ENCODE measurements around the gene LYPD5. TPM values are rescaled to one million over a fixed set of nuclear protein-coding genes. Genes with fewer than 3 reads are reported as not detected.
A peak's percentile ranks its signal among the peaks of the same experiment; 100 is the strongest.

LYPD5 gene
- total and polyA plus RNA-seq, 7 donors, result 0.60 to 10.6 (median 2.0) TPM

DNA sequence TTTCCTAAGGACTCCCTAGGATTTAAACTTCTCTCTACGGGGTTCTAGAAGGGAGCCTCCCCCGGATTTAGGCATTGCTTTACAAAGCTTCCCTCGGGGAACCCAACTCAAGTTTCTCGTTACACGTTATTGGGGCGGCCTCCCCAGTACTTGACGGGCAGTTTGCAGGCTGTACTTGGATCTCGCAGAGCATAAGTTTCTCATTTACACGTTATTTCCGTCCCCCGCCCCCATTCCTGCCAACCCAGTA, 48.1 kb downstream of the LYPD5 start:
- Histone ChIP-seq H3K4me3 (peak overlapping the region; percentile 67 to 78 (median 73)), H3K36me3 (peaks cover 6 to 15% (median 10%) of the 10 kb centered on the region in 4 donors), H3K27me3 (no peaks in the 10 kb centered on the region), H3K4me1 (peaks cover 0 to 41% (median 28%) of the 10 kb centered on the region in 4 donors), H3K27ac (peak overlapping the region; percentile 98 to 99 (median 99)), H3K9me3 (no peaks in the 10 kb centered on the region)
- WGBS, 2 donors, result 1% methylated on average over 11 of the region's 11 CpGs
- intact Hi-C loops (cut with DNase I), result loop anchor here (2.0 kb wide), 1 partner anchor 85 kb away; no protein-coding TSS in a partner anchor
- DNase-seq, result no peak
- TF ChIP-seq POLR2A (IDR thresholded peaks at IDR 0.05) (no peak), POLR2AphosphoS5 (IDR thresholded peaks at IDR 0.05) (no peak), EP300 (IDR thresholded peaks at IDR 0.05) (no peak)
- TF ChIP-seq, protein P1, sequence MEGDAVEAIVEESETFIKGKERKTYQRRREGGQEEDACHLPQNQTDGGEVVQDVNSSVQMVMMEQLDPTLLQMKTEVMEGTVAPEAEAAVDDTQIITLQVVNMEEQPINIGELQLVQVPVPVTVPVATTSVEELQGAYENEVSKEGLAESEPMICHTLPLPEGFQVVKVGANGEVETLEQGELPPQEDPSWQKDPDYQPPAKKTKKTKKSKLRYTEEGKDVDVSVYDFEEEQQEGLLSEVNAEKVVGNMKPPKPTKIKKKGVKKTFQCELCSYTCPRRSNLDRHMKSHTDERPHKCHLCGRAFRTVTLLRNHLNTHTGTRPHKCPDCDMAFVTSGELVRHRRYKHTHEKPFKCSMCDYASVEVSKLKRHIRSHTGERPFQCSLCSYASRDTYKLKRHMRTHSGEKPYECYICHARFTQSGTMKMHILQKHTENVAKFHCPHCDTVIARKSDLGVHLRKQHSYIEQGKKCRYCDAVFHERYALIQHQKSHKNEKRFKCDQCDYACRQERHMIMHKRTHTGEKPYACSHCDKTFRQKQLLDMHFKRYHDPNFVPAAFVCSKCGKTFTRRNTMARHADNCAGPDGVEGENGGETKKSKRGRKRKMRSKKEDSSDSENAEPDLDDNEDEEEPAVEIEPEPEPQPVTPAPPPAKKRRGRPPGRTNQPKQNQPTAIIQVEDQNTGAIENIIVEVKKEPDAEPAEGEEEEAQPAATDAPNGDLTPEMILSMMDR (IDR thresholded peaks at IDR 0.05), result no peak

DNA sequence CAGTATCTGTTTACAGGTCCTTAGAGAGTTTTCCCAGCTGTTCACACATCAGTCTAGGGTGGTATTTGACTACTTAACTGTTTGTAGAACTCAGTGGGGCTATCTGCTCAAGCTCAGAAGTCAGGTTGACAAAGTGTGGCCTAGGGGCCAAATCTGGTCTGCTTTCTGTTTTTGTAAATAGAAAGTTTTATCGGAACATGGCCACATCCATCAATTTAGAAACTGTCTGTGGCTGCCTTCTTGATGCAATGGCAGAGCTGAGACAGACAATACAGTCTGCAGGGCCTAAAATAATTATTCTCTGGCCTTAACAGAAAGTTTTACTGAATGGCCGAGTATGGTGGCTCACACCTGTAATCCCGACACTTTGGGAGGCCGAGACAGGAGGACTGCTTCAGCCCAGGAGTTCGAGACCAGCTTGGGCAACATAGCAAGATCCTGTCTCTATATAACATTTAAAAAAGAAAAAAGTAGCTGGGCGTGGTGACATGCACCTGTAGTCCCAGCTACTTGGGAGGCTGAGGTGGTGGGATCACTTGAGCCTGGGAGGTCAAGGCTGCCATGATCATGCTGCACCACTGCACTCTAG, 49.9 kb downstream of the LYPD5 start:
- intact Hi-C loops (cut with DNase I), result no loop called here
- TF ChIP-seq POLR2AphosphoS5 (IDR thresholded peaks at IDR 0.05) (no peak), EP300 (IDR thresholded peaks at IDR 0.05) (no peak), POLR2A (IDR thresholded peaks at IDR 0.05) (no peak)
- TF ChIP-seq, protein P1 (IDR thresholded peaks at IDR 0.05), result no peak
- H3K27me3 ChIP-seq, result no peaks in the 10 kb centered on the region
- H3K4me1 ChIP-seq, result peaks cover 0 to 41% (median 28%) of the 10 kb centered on the region in 4 donors
- peaks cover 12 to 33% (median 25%) of the 10 kb centered on the region in 4 donors for H3K36me3 ChIP-seq
- DNase-seq, result no peak
- H3K27ac ChIP-seq, result peak overlapping the region in 3 of 4 donors; percentile 99
- H3K4me3 ChIP-seq, result no peak overlapping the region
- H3K9me3 ChIP-seq, result no peaks in the 10 kb centered on the region
- WGBS, 2 donors, result 88 to 92% methylated on average over 6 of the region's 6 CpGs

DNA sequence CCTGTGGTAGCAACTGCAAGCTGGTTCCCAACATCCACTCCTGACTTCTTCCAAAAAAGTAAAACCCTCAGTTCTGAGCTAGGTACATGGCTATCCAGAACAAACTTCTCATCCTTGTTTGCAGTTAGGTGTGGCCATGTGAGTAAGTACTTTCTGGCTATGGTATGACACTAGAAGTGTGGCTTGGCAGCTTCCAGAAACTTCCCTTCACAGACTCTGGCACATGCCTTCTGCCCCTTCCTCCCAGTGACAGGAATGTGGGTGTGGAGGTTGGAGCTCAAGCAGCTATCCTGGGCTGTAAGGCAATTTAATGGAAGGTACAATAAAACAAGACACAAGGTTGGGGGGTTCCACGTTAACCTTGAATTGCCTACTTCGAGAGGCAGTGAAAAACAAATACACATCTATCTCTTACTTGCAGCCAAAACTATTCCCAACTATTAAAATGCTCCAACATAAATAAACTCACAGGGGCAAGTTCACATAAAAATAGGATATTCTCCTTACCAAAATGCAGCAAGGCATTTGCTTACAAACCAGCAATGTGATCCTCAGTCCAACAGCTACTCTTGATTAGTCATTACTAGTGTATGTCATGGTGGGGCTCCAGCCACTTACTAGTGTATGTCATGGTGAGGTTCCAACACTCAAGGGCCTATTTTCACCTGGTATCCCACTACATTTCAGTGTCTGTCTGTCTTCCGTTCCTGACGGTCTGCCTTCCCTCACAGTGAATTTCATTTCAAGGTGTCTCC, 50.6 kb downstream of the LYPD5 start:
- TF ChIP-seq, protein P1 (IDR thresholded peaks at IDR 0.05), result no peak
- TF ChIP-seq POLR2A (IDR thresholded peaks at IDR 0.05) (no peak), EP300 (IDR thresholded peaks at IDR 0.05) (no peak), POLR2AphosphoS5 (IDR thresholded peaks at IDR 0.05) (no peak)
- Histone ChIP-seq H3K4me1 (peaks cover 0 to 41% (median 28%) of the 10 kb centered on the region in 4 donors), H3K36me3 (peaks cover 20 to 41% (median 32%) of the 10 kb centered on the region in 4 donors), H3K27me3 (no peaks in the 10 kb centered on the region), H3K4me3 (no peak overlapping the region), H3K27ac (peak overlapping the region in 2 of 4 donors; percentile 3 to 99), H3K9me3 (no peaks in the 10 kb centered on the region)
- WGBS, 2 donors, result 79 to 86% methylated on average over 4 of the region's 4 CpGs
- DNase-seq, result no peak
- intact Hi-C loops (cut with DNase I), result no loop called here

DNA sequence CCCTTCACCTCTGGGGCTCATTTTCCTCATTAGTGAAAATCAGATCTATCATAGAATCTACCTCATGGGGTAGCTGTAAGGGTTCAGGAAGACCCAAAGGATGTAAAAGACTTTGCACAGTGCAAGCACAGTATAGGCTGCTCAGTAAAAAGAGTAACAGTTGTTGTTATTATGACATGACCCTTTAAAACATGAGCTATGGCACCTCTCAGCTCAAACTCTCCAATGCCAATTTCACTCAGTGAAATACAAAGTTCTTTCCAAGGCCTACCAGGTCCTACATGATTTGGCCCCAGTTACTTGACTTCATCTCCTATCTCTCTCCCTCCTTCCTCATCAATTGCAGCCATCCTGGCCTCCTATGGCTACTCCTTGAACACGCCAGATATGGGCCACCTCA, 52.3 kb downstream of the LYPD5 start:
- H3K4me1 ChIP-seq, result peaks cover 0 to 30% (median 20%) of the 10 kb centered on the region in 4 donors
- DNase-seq, result no peak
- H3K27ac ChIP-seq, result no peak overlapping the region
- intact Hi-C loops (cut with DNase I), result no loop called here
- peaks cover 25 to 55% (median 33%) of the 10 kb centered on the region in 4 donors for H3K36me3 ChIP-seq
- H3K9me3 ChIP-seq, result no peaks in the 10 kb centered on the region
- TF ChIP-seq POLR2AphosphoS5 (IDR thresholded peaks at IDR 0.05) (no peak), POLR2A (IDR thresholded peaks at IDR 0.05) (no peak), EP300 (IDR thresholded peaks at IDR 0.05) (no peak)
- TF ChIP-seq, protein P1 (IDR thresholded peaks at IDR 0.05), result no peak
- 96 to 97% methylated on average over 1 of the region's 1 CpG for whole genome bisulfite sequencing, 2 donors
- H3K4me3 ChIP-seq, result no peak overlapping the region
- no peaks in the 10 kb centered on the region for H3K27me3 ChIP-seq

Measured in sigmoid colon (tissue), 7 donors.